GM12865 (cell line): ENCODE results near the gene MYCN.

Experiments used
- DNase-seq: peaks from one replicate; pipeline ENCODE4 v3.0.0; 2010; ENCODE audit warnings: low read depth
- H3K4me3 ChIP-seq: 2 replicates; pipeline ENCODE4 v1.5.1; 2011; ENCODE audit warnings: mild to moderate bottlenecking, low read depth, low read length, control low read depth
- TF ChIP-seq, protein P1 (sequence below): IDR thresholded peaks from 2 replicates; pipeline ENCODE4 v1.5.1; 2011; ENCODE audit warnings: low read length, control low read depth, low read depth, inconsistent platforms; ENCODE audit not compliant: insufficient read depth; ENCODE audit errors: missing control alignments

Gene MYCN

DNA sequence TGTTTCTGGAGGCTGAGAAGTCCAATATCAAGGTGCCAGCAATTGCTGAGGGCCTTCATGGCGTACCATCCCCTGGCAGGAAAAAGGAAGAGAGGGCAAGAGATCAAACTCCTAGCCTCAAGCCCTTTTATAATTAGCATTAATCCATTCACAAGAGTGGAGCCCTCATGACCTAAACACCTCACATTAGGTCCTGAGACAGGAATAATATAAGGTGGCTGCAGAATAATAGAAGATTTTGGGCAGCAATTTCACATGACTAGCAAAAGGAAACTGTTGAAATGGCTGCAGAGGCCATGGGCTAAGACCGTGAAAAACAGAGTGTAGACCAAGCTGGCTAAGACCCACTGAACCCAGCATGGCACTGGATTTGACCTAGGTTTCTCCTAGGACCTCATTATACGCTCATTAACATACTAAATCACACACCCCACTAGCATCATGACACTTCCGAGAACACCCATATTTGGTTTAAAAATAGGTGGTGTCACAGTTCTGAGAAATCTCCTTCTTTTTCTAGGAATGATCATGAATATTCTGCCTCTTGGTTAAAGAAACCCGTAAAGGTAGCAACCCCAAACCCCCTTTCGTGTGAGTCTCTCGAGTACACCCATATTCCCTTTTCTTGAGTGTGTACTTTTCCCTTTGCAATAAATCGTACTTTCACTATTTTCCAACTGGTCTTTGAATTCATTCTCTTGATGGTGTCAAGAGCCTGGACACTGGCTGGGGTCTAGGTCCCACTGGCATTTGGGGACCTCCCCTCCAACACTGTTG is 3.1 kb upstream of the MYCN start:
- TF ChIP-seq, protein P1, sequence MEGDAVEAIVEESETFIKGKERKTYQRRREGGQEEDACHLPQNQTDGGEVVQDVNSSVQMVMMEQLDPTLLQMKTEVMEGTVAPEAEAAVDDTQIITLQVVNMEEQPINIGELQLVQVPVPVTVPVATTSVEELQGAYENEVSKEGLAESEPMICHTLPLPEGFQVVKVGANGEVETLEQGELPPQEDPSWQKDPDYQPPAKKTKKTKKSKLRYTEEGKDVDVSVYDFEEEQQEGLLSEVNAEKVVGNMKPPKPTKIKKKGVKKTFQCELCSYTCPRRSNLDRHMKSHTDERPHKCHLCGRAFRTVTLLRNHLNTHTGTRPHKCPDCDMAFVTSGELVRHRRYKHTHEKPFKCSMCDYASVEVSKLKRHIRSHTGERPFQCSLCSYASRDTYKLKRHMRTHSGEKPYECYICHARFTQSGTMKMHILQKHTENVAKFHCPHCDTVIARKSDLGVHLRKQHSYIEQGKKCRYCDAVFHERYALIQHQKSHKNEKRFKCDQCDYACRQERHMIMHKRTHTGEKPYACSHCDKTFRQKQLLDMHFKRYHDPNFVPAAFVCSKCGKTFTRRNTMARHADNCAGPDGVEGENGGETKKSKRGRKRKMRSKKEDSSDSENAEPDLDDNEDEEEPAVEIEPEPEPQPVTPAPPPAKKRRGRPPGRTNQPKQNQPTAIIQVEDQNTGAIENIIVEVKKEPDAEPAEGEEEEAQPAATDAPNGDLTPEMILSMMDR, result no peak
- no peak overlapping the region for H3K4me3 ChIP-seq
- DNase-seq, result no peak

DNA sequence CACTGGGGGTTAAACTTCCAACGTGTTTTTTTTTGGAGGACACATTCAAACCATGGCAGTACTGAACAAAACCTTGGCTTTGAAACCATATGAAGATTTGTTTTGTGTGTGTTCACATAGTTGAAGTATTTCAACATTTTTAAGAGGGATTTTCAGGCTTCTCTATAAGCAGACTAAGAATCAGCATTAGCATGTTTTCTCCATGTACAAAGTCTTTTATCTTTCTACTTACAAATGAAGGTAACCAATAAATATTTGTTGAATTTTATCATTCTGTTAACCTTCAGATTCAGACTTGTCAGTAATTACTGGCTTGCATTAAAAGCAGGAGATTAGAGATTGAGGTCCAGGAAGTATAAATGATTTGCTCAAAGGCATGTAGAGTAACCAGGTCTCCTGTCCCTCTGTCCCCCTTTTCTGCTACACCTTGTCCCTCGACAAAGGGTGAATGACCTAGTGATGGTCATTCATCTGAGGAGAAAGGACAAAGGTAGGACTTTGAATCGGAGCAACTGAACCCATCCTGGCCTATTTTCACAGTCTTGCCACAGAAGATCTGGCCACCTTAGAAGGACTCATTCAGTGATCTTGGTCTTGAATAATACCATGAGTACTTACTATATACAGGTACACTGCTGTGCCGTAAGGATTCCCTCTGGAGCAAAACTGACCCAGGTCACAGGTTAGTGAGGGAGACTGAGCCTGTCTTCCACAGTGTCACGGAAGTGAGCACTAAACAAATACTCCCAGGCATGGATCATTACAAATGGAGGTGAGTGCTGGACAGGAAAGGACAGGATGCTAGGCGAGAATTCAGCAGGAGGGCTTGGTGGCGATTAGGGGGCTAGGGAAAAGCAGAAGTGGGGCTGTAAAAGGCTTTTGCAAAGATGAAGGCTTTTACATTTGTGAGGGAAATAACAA is 2.2 kb upstream of the MYCN start:
- no peak for DNase-seq
- TF ChIP-seq, protein P1, result no peak
- H3K4me3 ChIP-seq, result no peak overlapping the region

DNA sequence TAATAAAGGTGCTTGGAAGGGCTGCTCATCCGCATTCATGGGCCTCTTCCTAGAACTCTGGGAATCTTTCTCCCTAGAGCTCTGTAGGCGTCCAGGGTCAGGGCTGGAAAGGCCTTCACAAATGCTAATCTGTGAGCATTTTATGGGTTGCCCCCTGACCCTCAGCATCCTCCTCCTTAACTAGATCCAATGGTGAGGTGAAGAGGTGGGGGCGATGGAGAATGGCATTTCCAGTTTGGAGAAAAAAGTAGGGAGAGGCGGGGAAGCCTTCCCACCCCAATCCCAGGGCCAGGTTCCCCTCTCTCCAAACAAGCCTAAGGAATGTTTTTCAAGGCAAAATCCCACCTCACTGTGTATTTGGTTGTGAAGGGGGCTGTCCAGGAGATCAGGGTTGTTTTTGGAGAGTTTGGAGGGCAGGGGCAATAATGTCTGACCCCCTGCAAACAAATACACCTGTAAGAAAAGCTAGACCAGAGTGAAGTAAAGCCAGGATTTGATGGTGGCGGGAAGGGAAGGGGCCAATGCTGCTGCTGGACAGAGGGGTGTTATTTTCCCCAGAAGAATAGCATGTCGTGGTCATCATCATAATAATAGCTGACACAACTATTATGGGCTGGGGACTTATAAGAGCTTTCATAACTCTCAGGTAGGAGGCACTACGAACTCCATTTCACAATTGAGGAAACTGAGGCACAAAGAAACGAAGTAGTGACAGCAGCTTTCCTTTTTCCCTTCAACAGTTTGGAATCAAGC is 1.4 kb upstream of the MYCN start:
- H3K4me3 ChIP-seq, result no peak overlapping the region
- TF ChIP-seq, protein P1, result no peak
- DNase-seq, result no peak

DNA sequence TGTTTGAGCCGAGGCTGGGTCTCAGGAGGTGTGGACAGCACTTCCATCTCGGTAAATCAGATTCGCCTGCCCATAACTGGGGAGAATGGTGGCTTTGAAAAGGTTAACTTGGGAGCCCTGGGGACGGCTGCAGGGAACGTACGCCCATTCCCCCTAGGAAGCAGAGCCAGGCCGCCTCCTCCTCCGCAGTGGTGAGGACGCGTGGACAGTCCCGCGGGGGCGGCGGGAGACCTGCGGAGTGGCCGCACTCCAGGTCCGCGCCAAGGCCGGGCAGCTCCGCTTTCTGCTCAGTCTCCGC is 845 bp upstream of the MYCN start:
- H3K4me3 ChIP-seq, result no peak overlapping the region
- TF ChIP-seq, protein P1, result peak; percentile 71

DNA sequence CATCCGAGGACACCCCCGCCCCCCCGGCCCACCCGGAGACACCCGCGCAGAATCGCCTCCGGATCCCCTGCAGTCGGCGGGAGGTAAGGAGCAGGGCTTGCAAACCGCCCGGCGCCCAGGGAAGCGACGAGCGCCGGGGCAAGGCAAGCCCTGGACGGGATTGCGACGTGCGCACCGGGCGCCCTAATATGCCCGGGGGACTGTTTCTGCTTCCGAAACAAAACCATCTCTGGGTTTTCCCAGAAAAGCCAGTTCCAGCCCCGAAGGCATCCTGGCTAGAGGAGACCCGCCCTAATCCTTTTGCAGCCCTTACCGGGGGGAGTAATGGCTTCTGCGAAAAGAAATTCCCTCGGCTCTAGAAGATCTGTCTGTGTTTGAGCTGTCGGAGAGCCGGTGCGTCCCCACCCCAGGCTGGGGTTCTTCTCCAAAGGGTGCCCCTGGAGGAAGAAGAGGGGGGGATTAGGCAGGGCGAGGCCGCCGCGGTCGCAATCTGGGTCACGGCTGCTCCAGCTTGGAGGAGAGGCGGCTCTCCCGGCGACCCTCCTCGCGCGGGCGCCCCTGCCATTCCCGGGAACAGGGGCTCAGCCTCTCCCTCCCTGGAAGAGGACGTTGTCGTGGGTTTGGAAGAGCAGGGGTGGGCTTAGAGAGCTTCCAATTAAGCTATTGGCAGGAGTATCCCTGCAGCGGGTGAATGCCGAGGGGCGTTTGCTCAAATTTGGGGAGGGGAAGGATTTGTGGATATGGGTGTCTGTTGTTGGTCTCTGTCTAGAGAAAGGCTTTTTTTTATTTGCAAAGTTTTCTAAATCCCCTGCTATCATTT is 521 bp downstream of the MYCN start:
- no peak for DNase-seq
- TF ChIP-seq, protein P1, result no peak
- H3K4me3 ChIP-seq, result no peak overlapping the region

More for the DNA sequence above, 845 bp upstream of the MYCN start:
- DNase-seq, result peak; percentile 60

DNA sequence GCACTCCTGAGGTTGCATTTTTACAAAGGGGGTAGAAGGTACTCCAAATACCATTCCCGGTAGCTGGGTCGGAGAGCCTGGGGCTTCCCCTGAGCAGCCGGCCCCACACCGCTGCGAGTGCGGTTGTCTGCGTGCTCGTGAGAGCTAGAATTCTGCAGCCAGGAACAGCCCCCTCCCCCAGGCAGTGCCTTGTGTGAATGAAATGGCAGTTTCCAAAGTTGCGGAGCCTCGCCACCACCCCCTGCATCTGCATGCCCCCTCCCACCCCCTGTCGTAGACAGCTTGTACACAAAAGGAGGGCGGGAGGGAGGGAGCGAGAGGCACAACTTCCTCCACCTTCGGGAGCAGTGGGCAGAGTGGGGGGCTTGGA is 1.1 kb downstream of the MYCN start:
- TF ChIP-seq, protein P1, result no peak
- no peak for DNase-seq
- H3K4me3 ChIP-seq, result no peak overlapping the region
